ENCODE results near the gene PPP6R1. TPM values are rescaled to one million over a fixed set of nuclear protein-coding genes. Genes with fewer than 3 reads are reported as not detected.

Gene PPP6R1
- total RNA-seq, 1 experiment from 2014 or later: 113 TPM

- no peaks in the 10 kb centered on the region for H3K27me3 ChIP-seq (replicated peaks; ENCODE audit: control insufficient read depth, insufficient read depth, low read length)
- ChIA-PET POLR2A (no interaction called here), CTCF (no interaction called here)
- peaks cover 2% of the 10 kb centered on the region for H3K36me3 ChIP-seq (ENCODE audit: control insufficient read depth, insufficient read depth, low read length)
- intact Hi-C loops (cut with micrococcal nuclease; ENCODE audit: unreplicated experiment): no loop called here
- Mint-ChIP-seq H3K4me3 (ENCODE audit: unreplicated experiment) (no peak overlapping the region), H3K36me3 (ENCODE audit: insufficient read depth, unreplicated experiment) (peaks cover 33% of the 10 kb centered on the region), H3K4me1 (ENCODE audit: low read depth, unreplicated experiment) (no peaks in the 10 kb centered on the region), H3K9me3 (ENCODE audit: unreplicated experiment) (no peaks in the 10 kb centered on the region), H3K27me3 (ENCODE audit: insufficient read depth, unreplicated experiment) (no peaks in the 10 kb centered on the region), H3K27ac (ENCODE audit: unreplicated experiment) (no peak overlapping the region)
- H3K4me3 ChIP-seq (ENCODE audit: low read depth, low read length): no peak overlapping the region
- 0 out of 2 replicates have a peak, but pooled peaks cover 3% of the 10 kb centered on the region for H3K4me1 ChIP-seq
- no peak for DNase-seq
- no peak for TF ChIP-seq CTCF (IDR thresholded peaks at IDR 0.05; ENCODE audit: insufficient read depth in 1 of 2, low read depth in 1 of 2, low read length in 1 of 2, severe bottlenecking in 1 of 2, unreplicated experiment in 1 of 2)
- no TSS peak for BruUV-seq (replicated peaks)
- H3K9me3 ChIP-seq: no peaks in the 10 kb centered on the region
These were observed 41.2 kb upstream of the PPP6R1 start for GRCh38 chr19:55299991-55300390.

- Mint-ChIP-seq H3K4me1 (ENCODE audit: low read depth, unreplicated experiment) (no peaks in the 10 kb centered on the region), H3K9me3 (ENCODE audit: unreplicated experiment) (no peaks in the 10 kb centered on the region), H3K4me3 (ENCODE audit: unreplicated experiment) (no peak overlapping the region), H3K36me3 (ENCODE audit: insufficient read depth, unreplicated experiment) (peaks cover 39% of the 10 kb centered on the region), H3K27me3 (ENCODE audit: insufficient read depth, unreplicated experiment) (no peaks in the 10 kb centered on the region), H3K27ac (ENCODE audit: unreplicated experiment) (no peak overlapping the region)
- no peak overlapping the region for H3K4me3 ChIP-seq (ENCODE audit: low read depth, low read length)
- H3K9me3 ChIP-seq: no peaks in the 10 kb centered on the region
- ChIA-PET CTCF (interaction anchor here (0.6 kb wide), 1 partner anchor 26 kb away, joined by 3 read pairs; no protein-coding TSS in a partner anchor), POLR2A (interaction anchor here (0.6 kb wide), 1 partner anchor 13 kb away, joined by 4 read pairs; no protein-coding TSS in a partner anchor)
- no peak for TF ChIP-seq CTCF (IDR thresholded peaks at IDR 0.05; ENCODE audit: insufficient read depth in 1 of 2, low read depth in 1 of 2, low read length in 1 of 2, severe bottlenecking in 1 of 2, unreplicated experiment in 1 of 2)
- H3K36me3 ChIP-seq (ENCODE audit: control insufficient read depth, insufficient read depth, low read length): no peaks in the 10 kb centered on the region
- no peak for DNase-seq
- H3K4me1 ChIP-seq: 0 out of 2 replicates have a peak, but pooled peaks cover 3% of the 10 kb centered on the region
- H3K27me3 ChIP-seq (replicated peaks; ENCODE audit: control insufficient read depth, insufficient read depth, low read length): no peaks in the 10 kb centered on the region
- intact Hi-C loops (cut with micrococcal nuclease; ENCODE audit: unreplicated experiment): no loop called here
- BruUV-seq (replicated peaks): no TSS peak
These were observed 38.5 kb upstream of the PPP6R1 start for GRCh38 chr19:55297267-55297666.

GRCh38 chr19:55289117-55289796 lies 30.4 kb upstream of the PPP6R1 start:
- no peaks in the 10 kb centered on the region for H3K9me3 ChIP-seq
- H3K36me3 ChIP-seq (ENCODE audit: control insufficient read depth, insufficient read depth, low read length): no peaks in the 10 kb centered on the region
- Mint-ChIP-seq H3K27ac (ENCODE audit: unreplicated experiment) (no peak overlapping the region), H3K36me3 (ENCODE audit: insufficient read depth, unreplicated experiment) (peaks cover 35% of the 10 kb centered on the region), H3K4me1 (ENCODE audit: low read depth, unreplicated experiment) (peaks cover 8% of the 10 kb centered on the region), H3K4me3 (ENCODE audit: unreplicated experiment) (no peak overlapping the region), H3K27me3 (ENCODE audit: insufficient read depth, unreplicated experiment) (no peaks in the 10 kb centered on the region), H3K9me3 (ENCODE audit: unreplicated experiment) (no peaks in the 10 kb centered on the region)
- DNase-seq: no peak
- ChIA-PET POLR2A (no interaction called here), CTCF (interaction anchor here (1.0 kb wide), 1 partner anchor 50 kb away, joined by 3 read pairs; the partner anchor contains the start of gene KMT5C)
- peaks cover 10% of the 10 kb centered on the region for H3K4me1 ChIP-seq
- no peak for TF ChIP-seq CTCF (IDR thresholded peaks at IDR 0.05; ENCODE audit: insufficient read depth in 1 of 2, low read depth in 1 of 2, low read length in 1 of 2, severe bottlenecking in 1 of 2, unreplicated experiment in 1 of 2)
- H3K4me3 ChIP-seq (ENCODE audit: low read depth, low read length): no peak overlapping the region
- intact Hi-C loops (cut with micrococcal nuclease; ENCODE audit: unreplicated experiment): no loop called here
- no TSS peak for BruUV-seq (replicated peaks)
- H3K27me3 ChIP-seq (replicated peaks; ENCODE audit: control insufficient read depth, insufficient read depth, low read length): no peaks in the 10 kb centered on the region

Measured in Caco-2 (cell line).